Gastrocnemius medialis (tissue), 4 donors: ENCODE data around the gene IDNK. TPM values are rescaled to one million over a fixed set of nuclear protein-coding genes. Genes with fewer than 3 reads are reported as not detected.

Experiments used
- ATAC-seq, 2 donors: fragments of 150-250 bp; one replicate each; pipeline ENCODE4 v1.9.1; 2016
- DNase-seq, 2 donors: peaks; one replicate each; pipeline ENCODE4 v3.0.0-alpha.2; 2019
- H3K27ac ChIP-seq, 4 donors: fragments of 200-600 bp; sonication (generic); 1 replicate in 1 of 4; 2 replicates in 3 of 4; pipeline ENCODE4 v1.5.1; 2016 to 2018; ENCODE audit warnings: mild to moderate bottlenecking in 2 of 4, moderate library complexity in 1 of 4
- H3K27me3 ChIP-seq, 3 donors: fragments of 200-600 bp; sonication (generic) in 2 of 3; 1 replicate in 1 of 3; 2 replicates in 2 of 3; pipeline versions ENCODE4 v1.5.1 to v1.6.0; 2016 to 2019; ENCODE audit warnings: mild to moderate bottlenecking in 1 of 3, moderate library complexity in 1 of 3
- H3K36me3 ChIP-seq, 2 donors: fragments of 200-600 bp; sonication (generic) in 1 of 2; one replicate each; pipeline ENCODE4 v1.5.1; 2017 to 2018
- H3K4me1 ChIP-seq, 2 donors: fragments of 200-600 bp; sonication (generic) in 1 of 2; one replicate each; pipeline ENCODE4 v1.5.1; 2016 to 2017; ENCODE audit warnings: mild to moderate bottlenecking in 2 of 2
- H3K4me3 ChIP-seq, 4 donors: fragments of 200-600 bp; sonication (generic) in 3 of 4; 1 replicate in 1 of 4; 2 replicates in 3 of 4; pipeline ENCODE4 v1.5.1; 2016 to 2019; ENCODE audit warnings: mild to moderate bottlenecking in 2 of 4
- H3K9me3 ChIP-seq, 3 donors: fragments of 200-600 bp; sonication (generic) in 2 of 3; 1 replicate in 1 of 3; 2 replicates in 2 of 3; pipeline ENCODE4 v1.5.1; 2016 to 2019
- CTCF ChIP-seq, 5 experiments: fragments of 450-650 bp in 3 of 5; fragments of 200-600 bp in 2 of 5; sonication (generic) in 2 of 5; IDR thresholded peaks in 4 of 5; conservative IDR thresholded peaks in 1 of 5; 1 replicate in 4 of 5; 2 replicates in 1 of 5; pipeline ENCODE4 v1.5.1; 2016 to 2019; ENCODE audit warnings: antibody characterized with exemption in 5 of 5, mild to moderate bottlenecking in 3 of 5, moderate library complexity in 3 of 5
- POLR2A ChIP-seq, 2 donors: fragments of 450-650 bp; IDR thresholded peaks; one replicate each; pipeline ENCODE4 v1.6.1; 2017; ENCODE audit warnings: antibody characterized with exemption in 2 of 2, mild to moderate bottlenecking in 2 of 2, moderate library complexity in 2 of 2
- in situ Hi-C, 4 donors: fragments of 200-750 bp; cut with MboI; loops; one replicate each; pipeline versions ENCODE4 v1.15.0 to v1.8.0; 2017; ENCODE audit warnings: low sequenced_read_pairs in 4 of 4
- intact Hi-C: fragments of 100-400 bp; cut with DNase I; formaldehyde crosslinking; loops from one replicate; pipeline ENCODE4 v1.15.1; 2023; ENCODE audit warnings: low total_unique reads
- total RNA-seq, 4 donors: library from RNA; depleted of rRNA; stranded (reverse); fragments of >200 nt; gene quantifications; one replicate each; pipeline versions ENCODE4 v1.1.0 to v1.2.3, GENCODE V29; 2016

IDNK gene
- total RNA-seq, 4 donors from 2014 or later: 0.60 to 2.9 (median 2.5) TPM; not detected in 1

GRCh38 chr9:83665580-83666200 is 42.7 kb downstream of the IDNK start:
- H3K27me3 ChIP-seq: no peaks in the 10 kb centered on the region
- TF ChIP-seq CTCF (IDR thresholded peaks at IDR 0.05 in 4 of 5, conservative IDR thresholded peaks at IDR 0.05 in 1 of 5): no peak
- TF ChIP-seq POLR2A (IDR thresholded peaks at IDR 0.05): no peak
- H3K36me3 ChIP-seq: peaks cover 0 to 70% of the 10 kb centered on the region in 2 donors
- H3K9me3 ChIP-seq: no peaks in the 10 kb centered on the region
- in situ Hi-C loops: no loop called here
- H3K4me3 ChIP-seq: no peak overlapping the region
- peak overlapping the region in 3 of 4 donors; percentile 13 to 46 (median 15) for H3K27ac ChIP-seq
- DNase-seq (no peak), ATAC-seq (no peak)
- H3K4me1 ChIP-seq: peaks cover 0 to 7% of the 10 kb centered on the region in 2 donors
- intact Hi-C loops: no loop called here

- DNase-seq: no peak
- Histone ChIP-seq H3K36me3 (peaks cover 0 to 47% of the 10 kb centered on the region in 2 donors), H3K27me3 (no peaks in the 10 kb centered on the region), H3K9me3 (no peaks in the 10 kb centered on the region), H3K27ac (no peak overlapping the region), H3K4me3 (no peak overlapping the region), H3K4me1 (peaks cover 0 to 7% of the 10 kb centered on the region in 2 donors)
- in situ Hi-C loops: no loop called here
- ATAC-seq: no peak
- TF ChIP-seq POLR2A (IDR thresholded peaks at IDR 0.05) (no peak), CTCF (IDR thresholded peaks at IDR 0.05 in 4 of 5, conservative IDR thresholded peaks at IDR 0.05 in 1 of 5) (no peak)
- intact Hi-C loops: no loop called here
Observed at GRCh38 chr9:83669067-83669466, 46.1 kb downstream of the IDNK start.

GRCh38 chr9:83670381-83670780 is 47.4 kb downstream of the IDNK start:
- Histone ChIP-seq H3K27ac (no peak overlapping the region), H3K4me3 (no peak overlapping the region), H3K4me1 (peaks cover 0 to 5% of the 10 kb centered on the region in 2 donors), H3K36me3 (peaks cover 0 to 39% of the 10 kb centered on the region in 2 donors), H3K27me3 (no peaks in the 10 kb centered on the region), H3K9me3 (no peaks in the 10 kb centered on the region)
- no peak for DNase-seq
- no peak for TF ChIP-seq POLR2A (IDR thresholded peaks at IDR 0.05)
- intact Hi-C loops: no loop called here
- in situ Hi-C loops: no loop called here
- no peak for ATAC-seq

GRCh38 chr9:83671451-83671850 is 48.5 kb downstream of the IDNK start:
- in situ Hi-C loops: no loop called here
- Histone ChIP-seq H3K4me1 (peaks cover 0 to 4% of the 10 kb centered on the region in 2 donors), H3K36me3 (peaks cover 0 to 46% of the 10 kb centered on the region in 2 donors), H3K4me3 (no peak overlapping the region), H3K27ac (no peak overlapping the region), H3K27me3 (no peaks in the 10 kb centered on the region), H3K9me3 (no peaks in the 10 kb centered on the region)
- no peak for DNase-seq
- intact Hi-C loops: no loop called here
- no peak for ATAC-seq
- TF ChIP-seq CTCF (IDR thresholded peaks at IDR 0.05 in 4 of 5, conservative IDR thresholded peaks at IDR 0.05 in 1 of 5) (no peak), POLR2A (IDR thresholded peaks at IDR 0.05) (no peak)

GRCh38 chr9:83675466-83675865 is 52.5 kb downstream of the IDNK start:
- ATAC-seq: no peak
- Histone ChIP-seq H3K36me3 (peaks cover 0 to 61% of the 10 kb centered on the region in 2 donors), H3K27ac (no peak overlapping the region), H3K9me3 (no peaks in the 10 kb centered on the region), H3K4me3 (no peak overlapping the region), H3K27me3 (no peaks in the 10 kb centered on the region), H3K4me1 (peaks cover 0 to 2% of the 10 kb centered on the region in 2 donors)
- intact Hi-C loops: no loop called here
- in situ Hi-C loops: no loop called here
- no peak for TF ChIP-seq POLR2A (IDR thresholded peaks at IDR 0.05)
- no peak for TF ChIP-seq CTCF (IDR thresholded peaks at IDR 0.05 in 4 of 5, conservative IDR thresholded peaks at IDR 0.05 in 1 of 5)
- no peak for DNase-seq
